GM18505 (cell line): Measurements from ENCODE around the gene GALNT2.

ENCODE experiments used
- ATAC-seq: cut with Tn5 transposase; IDR thresholded peaks from one replicate; pipeline ENCODE4 v1.9.1; 2021; ENCODE audit not compliant: unreplicated experiment
- POLR2A ChIP-seq: IDR thresholded peaks from 4 replicates; pipeline ENCODE4 v1.6.1; 2011; ENCODE audit warnings: borderline replicate concordance; ENCODE audit not compliant: insufficient read depth, insufficient read length; ENCODE audit errors: extremely low read depth

The GALNT2 gene

GRCh38 chr1:230070321-230071208, 3.5 kb downstream of the GALNT2 start:
- ATAC-seq: no peak
- TF ChIP-seq POLR2A: no peak

DNA sequence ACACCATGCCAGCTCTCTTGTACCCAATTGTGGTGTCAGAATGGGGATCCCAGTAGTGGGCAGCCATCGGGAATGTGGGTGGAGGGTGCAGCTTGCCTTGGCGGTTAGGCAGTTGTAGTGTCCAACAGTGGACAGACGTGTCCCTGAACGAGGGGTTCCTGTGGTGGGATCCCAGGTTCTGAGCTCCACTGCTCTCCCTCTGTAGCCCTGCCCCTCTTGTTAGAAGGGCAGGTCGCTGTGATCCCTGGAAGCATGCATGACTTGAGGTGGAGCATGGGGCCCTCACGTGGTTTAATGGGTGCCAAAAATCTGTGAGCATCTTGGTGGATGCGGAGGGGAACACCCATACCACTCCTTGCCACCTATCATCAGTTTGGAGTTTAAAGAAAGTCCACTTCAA, 4.3 kb downstream of the GALNT2 start:
- ATAC-seq: no peak
- no peak for TF ChIP-seq POLR2A

DNA sequence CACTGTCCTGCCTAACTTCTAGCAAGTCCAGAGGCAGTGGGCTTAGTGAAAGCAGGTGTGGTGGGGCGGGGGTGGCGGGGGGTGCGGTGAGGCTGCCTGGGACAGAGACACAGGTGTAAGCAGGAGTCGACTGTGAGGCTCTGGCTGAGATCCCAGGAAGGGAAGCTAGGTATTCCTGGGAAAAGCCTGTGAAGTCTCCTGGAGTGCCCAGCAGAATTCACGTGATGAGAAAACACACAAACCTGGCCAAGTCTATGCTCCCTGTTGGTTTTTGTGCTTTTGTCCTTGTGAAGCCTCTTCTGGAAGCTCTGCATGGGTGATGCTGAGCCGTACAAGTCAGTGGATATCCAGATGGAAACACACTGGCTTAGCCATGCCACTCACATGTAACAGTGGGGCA, 5.3 kb downstream of the GALNT2 start:
- ATAC-seq: no peak

DNA sequence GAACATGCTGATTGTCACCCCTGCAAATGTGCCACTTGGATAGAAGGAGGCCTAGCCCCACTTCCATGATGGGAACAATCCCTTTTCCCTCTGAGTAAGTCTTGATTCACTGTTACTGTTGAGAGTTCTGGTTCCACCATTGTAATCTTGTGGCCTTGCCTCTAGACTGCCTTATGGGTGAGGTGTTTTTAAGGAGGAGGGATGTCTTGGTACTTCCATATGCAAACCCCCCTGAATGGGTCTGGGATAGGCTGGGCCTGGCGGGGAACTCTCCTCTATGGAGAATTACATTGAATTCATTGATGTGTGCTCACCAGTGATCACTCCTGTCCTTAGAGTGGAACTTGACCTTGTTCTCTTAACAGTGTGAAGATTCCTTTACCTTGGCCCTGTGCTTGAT, 5.8 kb downstream of the GALNT2 start:
- no peak for TF ChIP-seq POLR2A
- ATAC-seq: no peak

More for the DNA sequence above, 5.3 kb downstream of the GALNT2 start:
- no peak for TF ChIP-seq POLR2A

- no peak for ATAC-seq
- TF ChIP-seq POLR2A: no peak
Measured at GRCh38 chr1:230073371-230074035, 6.5 kb downstream of the GALNT2 start.

- no peak for ATAC-seq
- TF ChIP-seq POLR2A: no peak
Measured at GRCh38 chr1:230074270-230074669, 7.2 kb downstream of the GALNT2 start.

GRCh38 chr1:230074762-230075161, 7.7 kb downstream of the GALNT2 start:
- TF ChIP-seq POLR2A: no peak
- no peak for ATAC-seq

GRCh38 chr1:230076121-230076520, 9.1 kb downstream of the GALNT2 start:
- no peak for ATAC-seq
- TF ChIP-seq POLR2A: no peak

GRCh38 chr1:230077011-230077410, 10.0 kb downstream of the GALNT2 start:
- no peak for TF ChIP-seq POLR2A
- ATAC-seq: no peak

- no peak for ATAC-seq
- no peak for TF ChIP-seq POLR2A
Measured at GRCh38 chr1:230077436-230078213, 10.6 kb downstream of the GALNT2 start.

DNA sequence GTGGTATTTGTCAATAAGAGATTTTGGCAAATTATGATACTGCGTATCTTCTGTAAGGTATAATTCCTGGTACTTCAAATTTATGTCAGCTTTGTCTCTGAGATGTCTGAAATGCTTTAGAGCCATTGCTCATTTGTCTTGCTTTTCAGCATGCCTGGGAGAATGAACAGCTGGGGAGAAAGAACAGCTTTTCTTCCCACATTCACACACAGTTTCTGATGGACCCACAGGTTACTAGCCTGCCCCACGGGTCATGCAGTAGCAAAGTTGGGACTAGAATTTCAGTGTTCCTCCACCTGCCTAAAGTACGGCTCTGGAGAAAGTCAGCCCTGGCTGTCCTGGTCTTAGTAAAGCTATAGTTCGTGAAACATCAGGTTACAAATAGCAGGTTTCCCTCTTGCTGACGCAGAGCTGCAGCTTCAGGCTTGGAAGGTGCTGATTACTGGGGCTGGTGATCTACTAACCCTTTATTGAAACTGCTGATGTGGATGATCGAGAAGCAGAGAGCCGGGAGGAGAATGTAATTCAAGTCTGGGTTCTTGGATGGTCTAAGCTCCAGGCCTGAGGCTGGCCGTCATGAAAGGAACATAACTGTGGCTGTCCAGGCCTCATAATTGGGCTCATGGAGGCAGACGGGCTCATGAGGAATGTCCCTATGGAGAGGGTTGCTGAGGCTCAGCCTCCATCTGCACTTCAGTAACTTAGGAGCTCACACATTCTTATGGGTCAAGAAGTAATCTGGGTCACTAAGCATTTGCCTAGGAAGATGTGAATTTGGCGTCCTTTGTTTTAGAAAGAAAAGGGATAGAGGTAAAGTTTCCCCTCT, 12.4 kb downstream of the GALNT2 start:
- no peak for TF ChIP-seq POLR2A
- ATAC-seq: no peak

DNA sequence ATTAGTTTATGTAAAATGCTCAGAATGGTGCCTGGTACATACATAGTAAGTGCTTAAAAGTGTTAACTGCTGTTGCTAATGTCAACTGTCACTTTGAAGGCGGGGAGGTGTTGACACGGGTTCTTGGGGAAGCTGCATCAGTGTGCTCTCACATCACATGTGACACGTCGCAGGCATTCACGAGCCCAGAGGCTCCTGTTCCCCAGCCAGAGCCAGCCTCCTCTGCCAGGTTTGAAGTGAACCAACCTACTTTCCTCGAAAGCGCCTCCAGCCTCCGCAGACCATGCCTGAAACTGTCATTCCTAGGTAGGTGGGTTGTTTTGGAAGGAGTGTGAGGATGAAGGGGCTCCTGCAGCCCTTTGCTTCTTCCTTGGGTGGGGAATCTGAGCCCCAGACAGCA, 13.8 kb downstream of the GALNT2 start:
- TF ChIP-seq POLR2A: no peak

More for the DNA sequence above, 13.8 kb downstream of the GALNT2 start:
- no peak for ATAC-seq
